PFSK-1 (cell line): Measurements from ENCODE around the gene GNAZ.

ENCODE experiments used
- FOXP2 ChIP-seq: optimal IDR thresholded peaks from 2 replicates; pipeline ENCODE3; 2011; ENCODE audit warnings: borderline replicate concordance, control low read depth, inconsistent platforms; ENCODE audit not compliant: insufficient read depth; ENCODE audit errors: extremely low read length, extremely low read depth
- POLR2AphosphoS5 ChIP-seq: IDR thresholded peaks from 2 replicates; pipeline ENCODE4 v1.6.1; 2012; ENCODE audit warnings: low read depth, mild to moderate bottlenecking, control low read depth, low read length, moderate library complexity
- REST ChIP-seq, 2 experiments: IDR thresholded peaks; 2 replicates each; pipeline versions ENCODE4 v1.6.1 to v1.8.0; 2011 to 2012; ENCODE audit warnings: low read depth in 2 of 2, low read length in 2 of 2, control low read depth in 1 of 2, inconsistent platforms in 1 of 2, mild to moderate bottlenecking in 1 of 2, moderate library complexity in 1 of 2; ENCODE audit not compliant: insufficient read depth in 1 of 2
- SIN3A ChIP-seq: IDR thresholded peaks from 2 replicates; pipeline ENCODE4 v1.6.1; 2012; ENCODE audit warnings: mild to moderate bottlenecking, low read length, moderate library complexity, borderline replicate concordance; ENCODE audit not compliant: insufficient read depth
- TAF1 ChIP-seq: IDR thresholded peaks from 2 replicates; pipeline ENCODE4 v1.6.1; 2012; ENCODE audit warnings: low read length, control low read depth, borderline replicate concordance; ENCODE audit not compliant: insufficient read depth

The GNAZ gene

GRCh38 chr22:23115825-23116494 is 45.6 kb downstream of the GNAZ start:
- TF ChIP-seq POLR2AphosphoS5 (no peak), REST (IDR thresholded peaks at IDR 0.05; ENCODE audit: insufficient read depth in 1 of 2, low read depth in 2 of 2, low read length in 2 of 2) (no peak), SIN3A (no peak), TAF1 (no peak), FOXP2 (no peak)

GRCh38 chr22:23116506-23117263 is 46.4 kb downstream of the GNAZ start:
- no peak for TF ChIP-seq REST (IDR thresholded peaks at IDR 0.05; ENCODE audit: insufficient read depth in 1 of 2, low read depth in 2 of 2, low read length in 2 of 2)

GRCh38 chr22:23117275-23117674 is 47.0 kb downstream of the GNAZ start:
- TF ChIP-seq TAF1 (no peak), REST (IDR thresholded peaks at IDR 0.05; ENCODE audit: insufficient read depth in 1 of 2, low read depth in 2 of 2, low read length in 2 of 2) (no peak), SIN3A (no peak), POLR2AphosphoS5 (no peak), FOXP2 (no peak)

- TF ChIP-seq REST (IDR thresholded peaks at IDR 0.05; ENCODE audit: insufficient read depth in 1 of 2, low read depth in 2 of 2, low read length in 2 of 2) (no peak), TAF1 (no peak), POLR2AphosphoS5 (no peak), SIN3A (no peak), FOXP2 (no peak)
Measured at GRCh38 chr22:23117891-23118646, 47.8 kb downstream of the GNAZ start.
